Mammary epithelial cell (primary cell): ENCODE data around the gene STEAP3.

Experiments
- CTCF ChIP-seq, 2 donors: IDR thresholded peaks in 1 of 2; conservative IDR thresholded peaks in 1 of 2; 2 replicates each; pipeline ENCODE4 v1.5.1; 2011 to 2012; ENCODE audit warnings: inconsistent platforms in 2 of 2, low read length in 2 of 2, mild to moderate bottlenecking in 2 of 2, control low read depth in 1 of 2, low read depth in 1 of 2; ENCODE audit not compliant: insufficient read depth in 1 of 2; ENCODE audit errors: extremely low read depth in 1 of 2
- EZH2 ChIP-seq: IDR thresholded peaks from 2 replicates; pipeline ENCODE4 v1.6.1; 2012; ENCODE audit warnings: low read length, inconsistent platforms, borderline replicate concordance

- no peak for TF ChIP-seq CTCF (conservative IDR thresholded peaks at IDR 0.05 in 1 of 2, IDR thresholded peaks at IDR 0.05 in 1 of 2; ENCODE audit: extremely low read depth in 1 of 2, insufficient read depth in 1 of 2, low read depth in 1 of 2, low read length in 2 of 2)
- no peak for TF ChIP-seq EZH2
These were observed 41.7 kb upstream of the STEAP3 start for GRCh38 chr2:119181791-119182445.
